Mesendoderm (in vitro differentiated cells): ENCODE results near the gene HINT1.
"Not testable (repeated sequence)": the region's sequence is repeated elsewhere in the genome, so short reads cannot be mapped to it uniquely, and the experiment has no call there.

Source experiments
- DNase-seq: peaks from one replicate; pipeline ENCODE4 v3.0.0; 2013
- H2AK5ac ChIP-seq: 2 replicates; pipeline ENCODE4 v1.6.1; 2013; ENCODE audit warnings: low read length, inconsistent platforms
- H2BK120ac ChIP-seq: 2 replicates; pipeline ENCODE4 v1.6.1; 2013; ENCODE audit warnings: low read depth, mild to moderate bottlenecking, low read length, moderate library complexity, mixed read lengths
- H2BK15ac ChIP-seq: replicated peaks from 2 replicates; pipeline ENCODE4 v1.6.1; 2013; ENCODE audit warnings: low read depth, mild to moderate bottlenecking, moderate library complexity
- H2BK5ac ChIP-seq: 2 replicates; pipeline ENCODE4 v1.6.1; 2013; ENCODE audit warnings: low read length, inconsistent platforms
- H3K18ac ChIP-seq: 2 replicates; pipeline ENCODE4 v1.6.1; 2013; ENCODE audit warnings: mild to moderate bottlenecking, low read length, mixed read lengths
- H3K23ac ChIP-seq: one replicate; pipeline ENCODE4 v1.6.1; 2013; ENCODE audit warnings: low read length
- H3K27ac ChIP-seq: 2 replicates; pipeline ENCODE4 v1.5.1; 2013; ENCODE audit warnings: low read depth, mild to moderate bottlenecking, inconsistent platforms, low read length, moderate library complexity
- H3K27me3 ChIP-seq: 2 replicates; pipeline ENCODE4 v1.6.1; 2013; ENCODE audit warnings: low read length, control low read depth, mild to moderate bottlenecking, inconsistent platforms; ENCODE audit not compliant: insufficient read depth, poor library complexity
- H3K36me3 ChIP-seq: 2 replicates; pipeline ENCODE4 v1.6.1; 2013; ENCODE audit warnings: low read length, inconsistent platforms; ENCODE audit not compliant: control insufficient read depth, insufficient read depth
- H3K4ac ChIP-seq: one replicate; pipeline ENCODE4 v1.6.1; 2013; ENCODE audit warnings: low read depth, mild to moderate bottlenecking, low read length, moderate library complexity
- H3K4me1 ChIP-seq: 2 replicates; pipeline ENCODE4 v1.6.1; 2013; ENCODE audit warnings: low read depth, low read length, inconsistent platforms; ENCODE audit not compliant: control insufficient read depth
- H3K4me2 ChIP-seq: 2 replicates; pipeline ENCODE4 v1.6.1; 2013; ENCODE audit warnings: low read length
- H3K4me3 ChIP-seq: 2 replicates; pipeline ENCODE4 v1.5.1; 2013; ENCODE audit warnings: mild to moderate bottlenecking, low read length
- H3K56ac ChIP-seq: one replicate; pipeline ENCODE4 v1.6.1; 2013; ENCODE audit warnings: low read length
- H3K79me1 ChIP-seq: 2 replicates; pipeline ENCODE4 v1.6.1; 2013; ENCODE audit warnings: low read length, inconsistent platforms
- H3K79me2 ChIP-seq: 2 replicates; pipeline ENCODE4 v1.6.1; 2013; ENCODE audit warnings: mild to moderate bottlenecking, low read length; ENCODE audit not compliant: control insufficient read depth, insufficient read depth
- H3K9ac ChIP-seq: 2 replicates; pipeline ENCODE4 v1.6.1; 2013; ENCODE audit warnings: low read length, inconsistent platforms
- H4K5ac ChIP-seq: one replicate; pipeline ENCODE4 v1.6.1; 2013; ENCODE audit warnings: low read length
- H4K8ac ChIP-seq: one replicate; pipeline ENCODE4 v1.6.1; 2013; ENCODE audit warnings: low read depth, mild to moderate bottlenecking, control low read depth, low read length, moderate library complexity
- WGBS: extraction: QIAGEN DNeasy Blood & Tissue Kit; methylation state at CpG from one replicate; pipeline ENCODE4 v1.1.7; 2013; ENCODE audit warnings: low lambda C conversion rate, missing lambda C conversion rate; ENCODE audit not compliant: insufficient coverage; ENCODE audit errors: extremely low coverage; 5-methylcytosine and 5-hydroxymethylcytosine counted together

HINT1 gene

DNA sequence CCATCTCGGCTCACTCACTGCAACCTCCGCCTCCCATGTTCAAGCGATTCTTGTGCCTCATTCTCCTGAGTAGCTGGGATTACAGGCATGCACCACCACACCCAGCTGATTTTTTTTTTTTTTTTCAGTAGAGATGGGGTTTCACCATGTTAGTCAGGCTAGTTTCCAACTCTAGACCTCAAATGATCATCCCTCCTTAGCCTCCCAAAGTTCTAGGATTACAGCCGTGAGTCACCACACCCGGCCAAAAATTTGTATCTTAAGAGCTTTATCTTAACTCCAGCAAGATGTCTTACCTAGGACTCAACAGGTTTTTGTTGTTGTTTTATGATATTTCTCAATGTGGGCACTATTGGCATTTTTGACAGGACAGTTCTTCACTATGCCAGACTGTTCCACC lies 33.6 kb upstream of the HINT1 start:
- no peaks in the 10 kb centered on the region for H3K27me3 ChIP-seq
- no peaks in the 10 kb centered on the region for H3K79me1 ChIP-seq
- H3K36me3 ChIP-seq, result no peaks in the 10 kb centered on the region
- H2BK5ac ChIP-seq, result no peak overlapping the region
- no peak overlapping the region for H4K5ac ChIP-seq
- H3K4ac ChIP-seq, result no peak overlapping the region
- no peak overlapping the region for H3K4me2 ChIP-seq
- H3K23ac ChIP-seq, result no peak overlapping the region
- H4K8ac ChIP-seq, result no peak overlapping the region
- no peak overlapping the region for H2AK5ac ChIP-seq
- H3K18ac ChIP-seq, result no peak overlapping the region
- H2BK120ac ChIP-seq, result no peak overlapping the region
- no CpG with 5 or more reads among the region's 5 CpGs for WGBS
- no peaks in the 10 kb centered on the region for H3K4me1 ChIP-seq
- no peak overlapping the region for H3K56ac ChIP-seq
- H3K4me3 ChIP-seq, result no peak overlapping the region
- H2BK15ac ChIP-seq, result no peak overlapping the region
- H3K79me2 ChIP-seq, result no peaks in the 10 kb centered on the region
- DNase-seq, result no peak
- H3K9ac ChIP-seq, result no peak overlapping the region
- no peak overlapping the region for H3K27ac ChIP-seq

DNA sequence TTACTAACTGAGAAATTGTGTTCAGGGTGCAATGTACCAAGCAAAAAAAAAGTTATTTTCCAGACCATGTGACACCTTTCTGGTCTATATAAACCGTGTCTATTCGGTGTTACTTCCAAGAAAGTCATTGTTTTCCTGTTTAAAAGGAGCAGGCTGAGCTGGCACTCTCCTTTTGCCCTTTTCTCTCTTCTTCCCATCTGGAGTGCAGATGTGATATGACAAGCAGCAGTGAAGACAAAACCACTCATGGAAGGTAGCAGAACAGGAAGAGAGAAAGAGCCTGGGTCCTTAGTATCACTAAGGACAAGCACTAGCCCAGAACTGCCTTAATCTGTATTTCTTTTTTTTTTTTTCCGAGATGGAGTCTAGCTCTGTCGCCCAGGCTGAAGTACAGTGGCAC lies 31.3 kb upstream of the HINT1 start:
- Histone ChIP-seq H3K4ac (no peak overlapping the region), H3K79me1 (no peaks in the 10 kb centered on the region), H3K4me1 (no peaks in the 10 kb centered on the region), H3K79me2 (no peaks in the 10 kb centered on the region), H4K5ac (no peak overlapping the region), H3K4me3 (no peak overlapping the region), H2BK15ac (no peak overlapping the region), H3K27ac (no peak overlapping the region), H3K9ac (no peak overlapping the region), H2BK120ac (no peak overlapping the region), H2AK5ac (no peak overlapping the region), H3K18ac (no peak overlapping the region), H4K8ac (no peak overlapping the region), H3K27me3 (no peaks in the 10 kb centered on the region), H3K56ac (no peak overlapping the region), H3K23ac (no peak overlapping the region), H3K36me3 (no peaks in the 10 kb centered on the region), H2BK5ac (no peak overlapping the region), H3K4me2 (no peak overlapping the region)
- no CpG with 5 or more reads among the region's 4 CpGs for WGBS
- DNase-seq, result no peak

DNA sequence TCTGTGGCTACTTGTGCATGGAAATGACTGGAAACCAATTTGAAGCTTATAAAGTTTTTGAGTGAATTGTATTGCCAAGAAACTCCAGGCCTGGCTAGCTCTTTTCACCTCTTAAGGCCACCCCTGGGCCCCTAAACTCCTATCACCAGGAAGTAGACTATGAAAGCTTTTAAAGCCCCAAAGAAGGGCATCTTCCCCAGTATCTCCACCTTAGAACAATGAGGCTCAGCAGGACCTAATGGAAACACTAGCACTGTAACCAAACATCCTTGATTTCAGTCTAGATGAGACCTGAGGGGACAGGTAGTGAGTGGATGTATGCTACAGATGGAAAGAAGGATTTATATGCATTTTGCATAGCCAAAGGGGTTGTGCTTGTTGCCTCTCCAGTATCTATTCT lies 30.6 kb upstream of the HINT1 start:
- Histone ChIP-seq H3K79me2 (no peaks in the 10 kb centered on the region), H3K79me1 (no peaks in the 10 kb centered on the region), H3K23ac (no peak overlapping the region), H3K4me1 (no peaks in the 10 kb centered on the region), H3K56ac (no peak overlapping the region), H3K9ac (no peak overlapping the region), H3K4me3 (no peak overlapping the region), H2BK5ac (no peak overlapping the region), H3K36me3 (no peaks in the 10 kb centered on the region), H2BK120ac (no peak overlapping the region), H4K8ac (no peak overlapping the region), H2AK5ac (no peak overlapping the region), H3K27ac (no peak overlapping the region), H3K4me2 (no peak overlapping the region), H3K18ac (no peak overlapping the region), H3K27me3 (no peaks in the 10 kb centered on the region), H4K5ac (no peak overlapping the region), H3K4ac (no peak overlapping the region), H2BK15ac (no peak overlapping the region)
- DNase-seq, result peak; percentile 39

DNA sequence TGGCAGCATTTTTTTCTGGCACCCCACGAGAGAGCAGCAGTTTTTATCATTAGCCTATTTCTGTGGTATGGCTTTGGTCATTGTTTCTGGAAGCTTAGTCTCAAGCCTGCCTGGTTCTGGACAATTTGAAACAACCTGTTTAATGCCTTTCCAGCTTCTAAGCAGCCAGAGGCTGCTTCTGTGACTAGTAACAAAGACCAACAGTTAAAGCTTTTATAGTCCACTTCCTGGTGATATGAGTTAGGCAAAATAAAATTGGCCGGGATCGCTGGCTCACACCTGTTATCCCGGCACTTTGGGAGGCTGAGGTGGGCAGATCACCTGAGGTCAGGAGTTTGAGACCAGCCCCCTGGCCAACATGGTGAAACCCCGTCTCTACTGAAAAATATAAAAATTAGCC lies 29.7 kb upstream of the HINT1 start:
- no peak overlapping the region for H3K18ac ChIP-seq
- WGBS, result no CpG with 5 or more reads among the region's 5 CpGs
- no peak for DNase-seq

DNA sequence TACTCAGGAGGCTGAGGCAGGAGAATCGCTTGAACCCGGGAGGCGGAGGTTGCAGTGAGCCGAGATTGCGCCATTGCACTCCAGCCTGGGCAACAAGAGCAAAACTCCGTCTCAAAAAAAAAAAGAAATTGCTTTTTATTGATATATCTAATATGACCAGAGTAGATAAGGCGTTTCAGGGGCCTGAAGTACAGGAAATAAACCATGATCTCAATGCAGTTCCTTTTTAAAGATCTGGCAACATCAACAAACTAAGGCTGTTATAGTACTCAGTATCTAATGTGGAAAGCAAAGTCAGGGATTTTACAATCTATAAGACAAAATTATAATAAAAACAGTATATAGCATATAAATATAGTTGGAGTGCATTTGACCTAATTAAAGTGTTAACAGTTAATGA lies 28.8 kb upstream of the HINT1 start:
- not testable (repeated sequence) for H3K36me3 ChIP-seq, DNase-seq, H3K18ac ChIP-seq, H3K23ac ChIP-seq, H3K27me3 ChIP-seq, H3K4me1 ChIP-seq, H3K27ac ChIP-seq, H2AK5ac ChIP-seq, H3K4ac ChIP-seq, H3K9ac ChIP-seq, H4K5ac ChIP-seq, H3K79me1 ChIP-seq, H3K79me2 ChIP-seq, H3K4me2 ChIP-seq, H2BK120ac ChIP-seq, H2BK5ac ChIP-seq, H4K8ac ChIP-seq, H2BK15ac ChIP-seq, H3K4me3 ChIP-seq, H3K56ac ChIP-seq
- WGBS, result no CpG with 5 or more reads among the region's 7 CpGs

More for the DNA sequence above, 29.7 kb upstream of the HINT1 start:
- Histone ChIP-seq H3K4me3 (no peak overlapping the region), H3K56ac (no peak overlapping the region), H3K79me2 (no peaks in the 10 kb centered on the region), H3K4ac (no peak overlapping the region), H4K5ac (no peak overlapping the region), H2BK5ac (no peak overlapping the region), H3K27ac (no peak overlapping the region), H3K4me2 (no peak overlapping the region), H3K9ac (no peak overlapping the region), H2BK15ac (no peak overlapping the region), H3K36me3 (no peaks in the 10 kb centered on the region), H2BK120ac (no peak overlapping the region), H2AK5ac (no peak overlapping the region), H4K8ac (no peak overlapping the region), H3K27me3 (no peaks in the 10 kb centered on the region), H3K4me1 (no peaks in the 10 kb centered on the region), H3K79me1 (no peaks in the 10 kb centered on the region), H3K23ac (no peak overlapping the region)

DNA sequence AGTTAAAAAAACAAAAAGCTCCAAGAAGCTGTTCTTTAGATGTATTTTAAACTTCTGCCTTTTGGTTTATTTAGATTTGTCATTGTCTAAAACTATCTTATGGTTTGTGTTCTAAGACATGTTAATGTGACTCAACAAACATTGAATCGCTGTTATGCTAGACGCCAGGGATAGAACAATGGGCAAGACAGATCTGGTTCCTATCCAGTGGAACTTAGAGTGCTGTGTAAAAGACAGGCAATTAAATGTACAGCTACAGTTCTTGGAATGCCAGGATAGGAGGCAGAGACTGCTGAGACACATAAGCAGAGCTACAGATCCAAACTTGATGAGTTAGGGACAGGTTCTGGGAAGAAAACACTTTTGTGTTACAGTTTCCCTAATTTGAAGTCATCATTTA lies 28.1 kb upstream of the HINT1 start:
- H4K5ac ChIP-seq, result no peak overlapping the region
- H3K36me3 ChIP-seq, result no peaks in the 10 kb centered on the region
- no peak overlapping the region for H3K56ac ChIP-seq
- H3K9ac ChIP-seq, result no peak overlapping the region
- no peaks in the 10 kb centered on the region for H3K27me3 ChIP-seq
- H3K4me3 ChIP-seq, result no peak overlapping the region
- H3K79me1 ChIP-seq, result no peaks in the 10 kb centered on the region
- no peak overlapping the region for H3K27ac ChIP-seq
- no peak overlapping the region for H2BK5ac ChIP-seq
- H3K23ac ChIP-seq, result no peak overlapping the region
- WGBS, result no CpG with 5 or more reads among the region's 2 CpGs
- H3K4ac ChIP-seq, result no peak overlapping the region
- no peak overlapping the region for H4K8ac ChIP-seq
- H3K79me2 ChIP-seq, result no peaks in the 10 kb centered on the region
- no peak overlapping the region for H2AK5ac ChIP-seq
- H2BK15ac ChIP-seq, result no peak overlapping the region
- H3K18ac ChIP-seq, result no peak overlapping the region
- H3K4me2 ChIP-seq, result no peak overlapping the region
- no peak overlapping the region for H2BK120ac ChIP-seq
- no peak for DNase-seq
- no peaks in the 10 kb centered on the region for H3K4me1 ChIP-seq
